ENCODE data around the gene PCBD2.

- TF ChIP-seq CTCF (IDR thresholded peaks at IDR 0.05 in 4 of 5, conservative IDR thresholded peaks at IDR 0.05 in 1 of 5), result no peak
- TF ChIP-seq POLR2A (IDR thresholded peaks at IDR 0.05), result no peak
Observed at GRCh38 chr5:134934202-134934601, 29.3 kb downstream of the PCBD2 start.
